SIG-M5 treated with dmso at 0.1 percent for 504 hours (cell line): ENCODE measurements around the gene WDCP.

Experiments used
- DNase-seq: peaks from one replicate; lab custom pipeline; 2025; ENCODE audit not compliant: unreplicated experiment; lab: John Stamatoyannopoulos, UW

Gene WDCP

DNA sequence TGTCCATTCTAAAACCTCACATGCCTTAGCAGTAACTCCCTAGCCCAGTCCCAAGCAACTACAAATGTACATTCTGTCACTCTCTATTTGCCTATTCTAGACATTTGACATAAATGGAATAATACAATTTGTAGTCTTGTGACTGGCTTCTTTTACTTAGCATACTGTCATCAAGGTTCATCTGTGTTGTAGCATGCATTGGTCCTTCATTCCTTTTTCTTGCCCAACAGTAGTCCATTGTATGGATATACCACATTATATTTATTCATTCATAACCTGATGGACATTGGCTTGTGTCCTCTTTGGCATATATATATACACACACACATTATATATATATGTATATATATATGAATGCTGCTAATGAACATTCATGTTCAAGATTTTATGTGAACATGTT, 39.5 kb downstream of the WDCP start:
- no peak for DNase-seq

DNA sequence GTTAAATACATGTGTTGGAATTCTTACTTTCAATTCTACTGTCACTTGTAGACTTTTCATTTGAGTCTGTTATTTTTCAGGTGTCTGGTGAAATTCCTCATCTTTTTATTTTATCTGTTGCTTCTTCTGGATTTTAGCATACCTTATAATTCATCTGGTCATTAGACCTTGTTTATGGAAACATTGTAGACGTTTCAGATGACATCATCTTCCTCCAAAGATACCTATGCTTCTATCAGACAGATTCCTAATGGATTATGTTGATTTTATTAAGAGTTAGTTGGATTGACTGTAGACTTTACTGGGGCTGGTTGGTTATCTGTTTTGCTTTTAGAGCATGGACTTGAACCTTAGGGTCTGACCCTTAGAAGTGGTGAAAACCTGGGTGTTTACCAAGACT, 52.6 kb downstream of the WDCP start:
- no peak for DNase-seq

DNA sequence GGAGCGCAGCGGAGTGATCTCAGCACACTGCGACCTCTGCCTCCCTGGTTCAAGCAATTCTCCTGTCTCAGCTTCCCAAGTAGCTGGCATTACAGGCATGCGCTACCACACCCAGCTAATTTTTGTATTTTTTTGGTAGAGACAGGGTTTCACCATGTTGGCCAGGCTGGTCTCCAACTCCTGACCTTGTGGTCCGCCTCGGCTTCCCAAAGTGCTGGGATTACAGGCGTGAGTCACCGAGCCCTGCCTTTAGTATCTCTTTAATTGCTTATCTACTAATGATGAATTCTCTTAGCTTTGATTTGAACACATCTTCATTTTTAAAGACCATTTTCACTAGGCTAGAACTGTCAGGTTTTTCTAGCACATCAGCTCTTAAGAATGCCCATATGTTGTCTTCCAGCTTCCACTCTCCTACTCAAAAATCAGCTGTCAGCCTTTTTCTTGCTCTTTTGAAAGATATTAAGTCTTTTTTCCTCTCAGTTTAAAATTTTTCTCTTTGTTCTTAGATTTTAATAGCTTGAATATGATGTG, 53.4 kb downstream of the WDCP start:
- no peak for DNase-seq

DNA sequence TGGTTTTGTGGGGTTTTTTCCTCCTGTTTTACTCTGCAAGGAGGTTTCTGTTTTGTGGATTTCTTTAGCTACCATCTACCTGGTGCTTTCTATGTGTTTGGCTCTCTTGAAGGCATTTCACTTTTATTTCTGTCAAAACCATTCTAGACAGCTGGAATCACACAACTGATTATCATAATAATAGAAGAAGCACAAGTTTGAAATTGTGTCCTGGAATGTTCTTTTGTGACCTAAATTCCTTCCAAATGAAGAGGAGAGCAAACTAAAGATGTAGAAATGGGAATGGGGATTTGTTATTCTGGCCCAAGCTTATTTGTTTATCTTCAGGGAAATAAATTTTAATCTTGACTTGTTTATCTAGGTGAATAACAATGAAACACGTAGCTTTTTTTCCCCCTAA, 54.3 kb downstream of the WDCP start:
- no peak for DNase-seq

- DNase-seq = peak; percentile 28
Measured at GRCh38 chr2:23988371-23988770, 58.8 kb downstream of the WDCP start.
